HCT116 (cell line): ENCODE measurements around the gene KLF6. TPM values are rescaled to one million over a fixed set of nuclear protein-coding genes. Genes with fewer than 3 reads are reported as not detected.

Experiments
- ATAC-seq: fragments of 200-7000 bp; cut with Tn5 transposase; 2 replicates; pipeline ENCODE4 v1.9.1; 2020; ENCODE audit warnings: mild to moderate bottlenecking, moderate library complexity
- BruUV-seq: library from RNA; stranded (reverse); fragments of 400-500 nt; replicated peaks from 2 replicates; lab custom pipeline; 2021; lab: Mats Ljungman, UMichigan
- CTCF ChIA-PET: fragments of 300-600 bp; sonication (Branson Sonifier 250); formaldehyde crosslinking; loops from one replicate; lab custom pipeline; 2021; ENCODE audit warnings: antibody characterized with exemption; lab: Charles Lee
- POLR2A ChIA-PET: fragments of 300-600, 350-600 bp; sonication (Branson Sonifier 250); formaldehyde crosslinking; loops from one replicate; lab custom pipeline; 2021; ENCODE audit warnings: antibody characterized with exemption; lab: Charles Lee
- RAD21 ChIA-PET, 2 experiments: fragments of 300-600 bp; sonication (Branson Sonifier 250); formaldehyde crosslinking; loops; one replicate each; lab custom pipeline; 2023; ENCODE audit warnings: low total read pairs in 2 of 2; ENCODE audit not compliant: uncharacterized antibody in 2 of 2, unreplicated experiment in 2 of 2, low non-redundant PET in 1 of 2; lab: Charles Lee
- DNase-seq: peaks from one replicate; pipeline ENCODE4 v3.0.0-alpha.2; 2010; ENCODE audit warnings: low read depth, low spot score
- H2AFZ ChIP-seq: fragments of 200-600 bp; shearing (Covaris generic), sonication (generic); 2 replicates; pipeline ENCODE4 v1.6.1; 2017; ENCODE audit warnings: low read depth, mixed run types, mixed read lengths, antibody characterized with exemption, low read length; ENCODE audit not compliant: poor library complexity, severe bottlenecking
- H3K27ac ChIP-seq: 2 replicates; pipeline ENCODE4 v1.5.1; 2012; ENCODE audit warnings: low read depth, low read length
- H3K27me3 ChIP-seq: fragments of 200-600 bp; sonication (generic); 2 replicates; pipeline ENCODE4 v1.6.1; 2016; ENCODE audit warnings: mixed run types, low read length, mixed read lengths; ENCODE audit not compliant: insufficient read depth
- H3K36me3 ChIP-seq, 2 experiments: fragments of 200-500 bp in 1 of 2; fragments of 200-600 bp in 1 of 2; sonication (Bioruptor generic) in 1 of 2; sonication (generic) in 1 of 2; 2 replicates each; pipeline versions ENCODE4 v1.5.1 to v1.6.1; 2014 to 2016; ENCODE audit warnings: low read length in 2 of 2, inconsistent platforms in 1 of 2, mixed read lengths in 1 of 2, mixed run types in 1 of 2; ENCODE audit not compliant: insufficient read depth in 2 of 2, control insufficient read depth in 1 of 2
- H3K4me1 ChIP-seq, 2 experiments: fragments of 200-600 bp in 1 of 2; sonication (generic) in 1 of 2; 2 replicates each; pipeline versions ENCODE4 v1.5.1 to v1.6.1; 2012 to 2017; ENCODE audit warnings: low read length in 2 of 2, inconsistent platforms in 1 of 2, mild to moderate bottlenecking in 1 of 2, mixed read lengths in 1 of 2, mixed run types in 1 of 2, moderate library complexity in 1 of 2; ENCODE audit not compliant: insufficient read depth in 2 of 2, control insufficient read depth in 1 of 2
- H3K4me2 ChIP-seq: fragments of 200-600 bp; sonication (generic); 2 replicates; pipeline ENCODE4 v1.6.1; 2017; ENCODE audit warnings: mixed run types, low read length, mixed read lengths
- H3K4me3 ChIP-seq, 2 experiments: fragments of 200-600 bp in 1 of 2; sonication (generic) in 1 of 2; replicated peaks in 1 of 2; 2 replicates each; pipeline ENCODE4 v1.5.1; 2011 to 2016; ENCODE audit warnings: low read length in 2 of 2, control low read depth in 1 of 2, low read depth in 1 of 2, mild to moderate bottlenecking in 1 of 2, mixed read lengths in 1 of 2, mixed run types in 1 of 2
- H3K79me2 ChIP-seq: fragments of 200-600 bp; sonication (generic); 2 replicates; pipeline ENCODE4 v1.6.1; 2017; ENCODE audit warnings: mild to moderate bottlenecking, mixed run types, low read length, moderate library complexity, mixed read lengths; ENCODE audit not compliant: insufficient read depth
- H3K9ac ChIP-seq: fragments of 200-600 bp; sonication (generic); 2 replicates; pipeline ENCODE4 v1.6.1; 2016; ENCODE audit warnings: low read length, mixed read lengths
- H3K9me2 ChIP-seq: fragments of 200-600 bp; sonication (generic), shearing (Covaris generic); 2 replicates; pipeline ENCODE4 v1.6.1; 2017; ENCODE audit warnings: mixed run types, mild to moderate bottlenecking, moderate library complexity; ENCODE audit not compliant: insufficient read depth
- H3K9me3 ChIP-seq, 2 experiments: fragments of 200-500 bp in 1 of 2; fragments of 200-600 bp in 1 of 2; sonication (Bioruptor generic) in 1 of 2; sonication (generic) in 1 of 2; 2 replicates each; pipeline ENCODE4 v1.6.1; 2014 to 2017; ENCODE audit warnings: low read length in 2 of 2, mixed read lengths in 2 of 2, inconsistent platforms in 1 of 2, low read depth in 1 of 2, mild to moderate bottlenecking in 1 of 2, mixed run types in 1 of 2, moderate library complexity in 1 of 2; ENCODE audit not compliant: control insufficient read depth in 1 of 2, insufficient read depth in 1 of 2
- H4K20me1 ChIP-seq: fragments of 200-600 bp; sonication (generic), shearing (Covaris generic); 2 replicates; pipeline ENCODE4 v1.6.1; 2017; ENCODE audit warnings: mixed run types, mild to moderate bottlenecking, moderate library complexity; ENCODE audit not compliant: insufficient read depth
- CEBPB ChIP-seq: IDR thresholded peaks from 2 replicates; pipeline ENCODE4 v1.6.1; 2012; ENCODE audit warnings: low read depth
- EGR1 ChIP-seq: IDR thresholded peaks from 2 replicates; pipeline ENCODE4 v1.6.1; 2012; ENCODE audit warnings: low read depth
- ELF1 ChIP-seq: IDR thresholded peaks from 2 replicates; pipeline ENCODE4 v1.6.1; 2012; ENCODE audit warnings: low read depth, borderline replicate concordance
- RAD21 ChIP-seq: IDR thresholded peaks from 2 replicates; pipeline ENCODE4 v1.6.1; 2012; ENCODE audit warnings: low read depth, mild to moderate bottlenecking
- SIN3A ChIP-seq: IDR thresholded peaks from 2 replicates; pipeline ENCODE4 v1.6.1; 2012; ENCODE audit warnings: low read depth
- TCF7L2 ChIP-seq: IDR thresholded peaks from 2 replicates; pipeline ENCODE4 v1.7.0; 2011; ENCODE audit warnings: borderline replicate concordance, inconsistent platforms; ENCODE audit not compliant: insufficient read depth, insufficient read length; ENCODE audit errors: extremely low read depth
- ZFX ChIP-seq: fragments of 450-650 bp; IDR thresholded peaks from 2 replicates; pipeline ENCODE4 v1.6.1; 2017
- intact Hi-C: fragments of 100-400 bp; cut with micrococcal nuclease; formaldehyde crosslinking; loops from 2 replicates; pipeline ENCODE4 v1.10.0; 2022
- total RNA-seq: library from RNA; stranded (reverse); gene quantifications from one replicate; pipeline ENCODE4 v1.2.1, GENCODE V29; 2021; ENCODE audit not compliant: unreplicated experiment
- TF ChIP-seq, protein P1 (sequence below): IDR thresholded peaks from 2 replicates; pipeline ENCODE4 v1.6.1; 2011; ENCODE audit warnings: mild to moderate bottlenecking, low read length, moderate library complexity; ENCODE audit not compliant: insufficient replicate concordance; ENCODE audit errors: extremely low read depth

The KLF6 gene
- total RNA-seq, 1 experiment from 2014 or later = 82.2 TPM

- no peak for DNase-seq
- Histone ChIP-seq H3K36me3 (no peaks in the 10 kb centered on the region), H3K27ac (no peak overlapping the region), H2AFZ (no peak overlapping the region), H3K9ac (no peak overlapping the region), H4K20me1 (no peaks in the 10 kb centered on the region), H3K27me3 (no peaks in the 10 kb centered on the region), H3K4me3 (no peak overlapping the region), H3K79me2 (no peaks in the 10 kb centered on the region), H3K4me1 (peaks cover 0 to 12% of the 10 kb centered on the region in 2 experiments; a peak in 3 of 4 replicates), H3K9me3 (no peaks in the 10 kb centered on the region), H3K4me2 (no peak overlapping the region), H3K9me2 (no peaks in the 10 kb centered on the region)
- CTCF ChIA-PET = no interaction called here
- POLR2A ChIA-PET = interaction anchor here (1.1 kb wide), 1 partner anchor 30 kb away, joined by 3 read pairs; no protein-coding TSS in a partner anchor
- intact Hi-C loops = no loop called here
- TF ChIP-seq, protein P1, sequence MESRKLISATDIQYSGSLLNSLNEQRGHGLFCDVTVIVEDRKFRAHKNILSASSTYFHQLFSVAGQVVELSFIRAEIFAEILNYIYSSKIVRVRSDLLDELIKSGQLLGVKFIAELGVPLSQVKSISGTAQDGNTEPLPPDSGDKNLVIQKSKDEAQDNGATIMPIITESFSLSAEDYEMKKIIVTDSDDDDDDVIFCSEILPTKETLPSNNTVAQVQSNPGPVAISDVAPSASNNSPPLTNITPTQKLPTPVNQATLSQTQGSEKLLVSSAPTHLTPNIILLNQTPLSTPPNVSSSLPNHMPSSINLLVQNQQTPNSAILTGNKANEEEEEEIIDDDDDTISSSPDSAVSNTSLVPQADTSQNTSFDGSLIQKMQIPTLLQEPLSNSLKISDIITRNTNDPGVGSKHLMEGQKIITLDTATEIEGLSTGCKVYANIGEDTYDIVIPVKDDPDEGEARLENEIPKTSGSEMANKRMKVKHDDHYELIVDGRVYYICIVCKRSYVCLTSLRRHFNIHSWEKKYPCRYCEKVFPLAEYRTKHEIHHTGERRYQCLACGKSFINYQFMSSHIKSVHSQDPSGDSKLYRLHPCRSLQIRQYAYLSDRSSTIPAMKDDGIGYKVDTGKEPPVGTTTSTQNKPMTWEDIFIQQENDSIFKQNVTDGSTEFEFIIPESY = no peak
- no peak for TF ChIP-seq ZFX
- no peak for TF ChIP-seq TCF7L2
- no peak for TF ChIP-seq RAD21
- TF ChIP-seq EGR1 = no peak
- TF ChIP-seq SIN3A = no peak
- TF ChIP-seq CEBPB = no peak
- no peak for TF ChIP-seq ELF1
- no peak for ATAC-seq
- RAD21 ChIA-PET = no interaction called here
- no TSS peak for BruUV-seq
Measured at GRCh38 chr10:3745521-3745920, 39.5 kb downstream of the KLF6 start.
